T-helper 17 cell (primary cell): ENCODE data around the gene RASL12. TPM values are rescaled to one million over a fixed set of nuclear protein-coding genes. Genes with fewer than 3 reads are reported as not detected.
"Not testable (repeated sequence)": the region's sequence is repeated elsewhere in the genome, so short reads cannot be mapped to it uniquely, and the experiment has no call there.

Experiments used
- ATAC-seq: fragments of 150-1000 bp; cut with Tn5 transposase; 2 replicates; pipeline ENCODE4 v1.10.0; 2021; ENCODE audit warnings: mild to moderate bottlenecking, moderate library complexity
- DNase-seq, 3 donors: peaks; one replicate each; pipeline versions ENCODE4 v3.0.0 to v3.0.0-alpha.2; 2020 to 2021
- H3K9me3 ChIP-seq: one replicate; pipeline ENCODE4 v1.7.0; 2013; ENCODE audit warnings: low read length, mild to moderate bottlenecking; ENCODE audit not compliant: control insufficient read depth, poor library complexity, severe bottlenecking
- H3K27ac Mint-ChIP-seq: one replicate; pipeline ENCODE4 v1.8.0; 2022; ENCODE audit warnings: mild to moderate bottlenecking, moderate library complexity, mixed read lengths
- H3K27me3 Mint-ChIP-seq: one replicate; pipeline ENCODE4 v1.8.0; 2022; ENCODE audit warnings: mixed read lengths
- H3K36me3 Mint-ChIP-seq: one replicate; pipeline ENCODE4 v1.8.0; 2022; ENCODE audit warnings: low read depth, mixed read lengths
- H3K4me1 Mint-ChIP-seq: one replicate; pipeline ENCODE4 v1.8.0; 2022; ENCODE audit warnings: mild to moderate bottlenecking, mixed read lengths
- H3K4me3 Mint-ChIP-seq: one replicate; pipeline ENCODE4 v1.8.0; 2022; ENCODE audit warnings: mild to moderate bottlenecking, moderate library complexity, mixed read lengths
- total RNA-seq, 4 donors: library from RNA in 2 of 4; stranded (reverse) in 2 of 4; gene quantifications; one replicate each; pipeline ENCODE4 v1.2.3 and lab custom pipeline; 2022 to 2026

Gene RASL12
- total RNA-seq, 2 donors from 2014 or later = not detected

DNA sequence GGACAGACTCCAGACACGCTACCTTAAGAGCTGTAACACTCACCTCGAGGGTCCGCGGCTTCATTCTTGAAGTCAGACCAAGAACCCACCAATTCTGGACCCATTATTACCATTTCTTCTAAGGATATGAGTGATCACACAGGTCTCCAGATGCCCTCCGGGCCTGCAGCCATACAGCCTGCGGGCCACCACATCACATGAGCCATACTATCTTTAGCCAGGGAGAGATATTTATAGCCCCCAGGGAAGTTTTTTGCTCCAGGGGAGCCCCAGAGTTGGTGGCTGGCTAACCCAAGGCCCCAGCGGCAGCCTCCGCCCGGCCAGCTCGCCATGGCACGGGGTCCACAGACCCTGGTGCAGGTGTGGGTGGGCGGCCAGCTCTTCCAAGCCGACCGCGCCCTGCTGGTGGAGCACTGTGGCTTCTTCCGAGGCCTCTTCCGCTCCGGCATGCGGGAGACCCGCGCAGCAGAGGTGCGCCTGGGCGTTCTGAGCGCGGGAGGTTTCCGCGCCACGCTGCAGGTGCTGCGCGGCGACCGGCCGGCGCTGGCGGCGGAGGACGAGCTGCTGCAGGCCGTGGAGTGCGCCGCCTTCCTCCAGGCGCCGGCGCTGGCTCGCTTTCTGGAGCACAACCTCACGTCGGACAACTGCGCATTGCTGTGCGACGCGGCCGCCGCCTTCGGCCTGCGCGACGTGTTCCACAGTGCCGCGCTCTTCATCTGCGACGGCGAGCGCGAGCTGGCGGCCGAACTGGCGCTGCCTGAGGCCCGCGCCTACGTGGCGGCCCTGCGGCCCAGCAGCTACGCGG, 8.9 kb upstream of the RASL12 start, which contains the start of gene KBTBD13:
Gene KBTBD13, plus strand, starts transcription at position 261 of the 805 bp plus-strand sequence. Its CDS starts 70 bp downstream, at position 331.
- H3K27me3 Mint-ChIP-seq = peaks cover 29% of the 10 kb centered on the region
- H3K4me1 Mint-ChIP-seq = peaks cover 2% of the 10 kb centered on the region
- no peak within 1 kb of the TSS for H3K27ac Mint-ChIP-seq
- no peak for ATAC-seq
- peaks cover 2% of the 10 kb centered on the region for H3K36me3 Mint-ChIP-seq
- no peaks in the 10 kb centered on the region for H3K9me3 ChIP-seq
- DNase-seq = no peak
- no peak within 1 kb of the TSS for H3K4me3 Mint-ChIP-seq

DNA sequence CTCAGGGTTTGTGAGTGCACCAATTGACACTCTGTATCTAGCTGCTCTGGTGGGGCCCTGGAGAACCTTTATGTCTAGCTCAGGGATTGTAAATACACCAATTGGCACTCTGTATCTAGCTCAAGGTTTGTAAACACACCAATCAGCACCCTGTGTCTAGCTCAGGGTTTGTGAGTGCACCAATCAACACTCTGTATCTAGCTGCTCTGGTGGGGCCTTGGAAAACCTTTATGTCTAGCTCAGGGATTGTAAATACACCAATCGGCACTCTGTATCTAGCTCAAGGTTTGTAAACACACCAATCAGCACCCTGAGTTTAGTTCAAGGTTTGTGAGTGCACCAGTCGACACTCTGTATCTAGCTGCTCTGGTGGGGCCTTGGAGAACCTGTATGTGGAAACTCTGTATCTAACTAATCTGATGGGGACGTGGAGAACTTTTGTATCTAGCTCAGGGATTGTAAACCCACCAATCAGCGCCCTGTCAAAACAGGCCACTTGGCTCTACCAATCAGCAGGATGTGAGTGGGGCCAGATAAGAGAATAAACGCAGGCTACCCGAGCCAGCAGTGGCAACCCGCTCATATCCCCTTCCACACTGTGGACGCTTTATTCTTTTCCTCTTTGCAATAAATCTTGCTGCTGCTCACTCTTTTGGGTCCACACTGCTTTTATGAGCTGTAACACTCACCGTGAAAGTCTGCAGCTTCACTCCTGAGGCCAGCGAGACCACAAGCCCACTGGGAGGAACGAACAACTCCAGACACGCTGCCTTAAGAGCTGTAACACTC, 8.0 kb upstream of the RASL12 start:
- not testable (repeated sequence) for H3K4me3 Mint-ChIP-seq, DNase-seq

GRCh38 chr15:65074946-65075345, 7.2 kb upstream of the RASL12 start:
- H3K27me3 Mint-ChIP-seq = peaks cover 26% of the 10 kb centered on the region
- not testable (repeated sequence) for H3K36me3 Mint-ChIP-seq, H3K4me1 Mint-ChIP-seq, H3K27ac Mint-ChIP-seq, ATAC-seq, H3K4me3 Mint-ChIP-seq, DNase-seq, H3K9me3 ChIP-seq

More for the DNA sequence above, 8.0 kb upstream of the RASL12 start:
- H3K36me3 Mint-ChIP-seq, H3K4me1 Mint-ChIP-seq, ATAC-seq, H3K27ac Mint-ChIP-seq, H3K9me3 ChIP-seq: not testable (repeated sequence)
- peaks cover 26% of the 10 kb centered on the region for H3K27me3 Mint-ChIP-seq

- DNase-seq = no peak
- peaks cover 16% of the 10 kb centered on the region for H3K27me3 Mint-ChIP-seq
- H3K4me1 Mint-ChIP-seq = peaks cover 3% of the 10 kb centered on the region
- H3K36me3 Mint-ChIP-seq = no peaks in the 10 kb centered on the region
- no peaks in the 10 kb centered on the region for H3K9me3 ChIP-seq
- no peak overlapping the region for H3K4me3 Mint-ChIP-seq
- H3K27ac Mint-ChIP-seq = no peak overlapping the region
- no peak for ATAC-seq
Observed at GRCh38 chr15:65072617-65073016, 4.8 kb upstream of the RASL12 start.

DNA sequence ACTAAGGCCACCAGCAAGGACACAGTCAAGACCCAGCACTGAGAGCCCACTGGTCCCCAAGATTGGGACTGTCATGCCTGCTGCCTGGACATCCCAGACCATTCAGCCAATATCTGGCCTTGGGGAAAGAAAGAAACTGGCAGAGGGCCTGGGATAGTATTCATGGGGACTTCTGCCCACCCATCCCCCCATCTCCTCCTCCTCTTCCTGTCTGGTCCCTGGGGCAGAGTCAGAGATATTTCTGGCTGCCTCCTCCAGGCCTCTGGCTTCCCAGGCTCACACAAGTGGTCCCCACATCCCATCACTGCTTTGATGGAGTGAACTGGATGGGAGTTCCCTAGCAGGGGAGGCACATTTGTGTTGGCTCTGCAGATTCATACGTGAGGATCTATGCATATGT, 4.2 kb upstream of the RASL12 start:
- Mint-ChIP-seq H3K4me1 (peaks cover 7% of the 10 kb centered on the region), H3K36me3 (peaks cover 2% of the 10 kb centered on the region), H3K4me3 (no peak overlapping the region), H3K27ac (no peak overlapping the region), H3K27me3 (peaks cover 20% of the 10 kb centered on the region)
- DNase-seq = no peak
- no peak for ATAC-seq
- no peaks in the 10 kb centered on the region for H3K9me3 ChIP-seq

GRCh38 chr15:65071381-65071811, 3.6 kb upstream of the RASL12 start:
- Mint-ChIP-seq H3K36me3 (peaks cover 2% of the 10 kb centered on the region), H3K4me3 (no peak overlapping the region)
- no peak for ATAC-seq

DNA sequence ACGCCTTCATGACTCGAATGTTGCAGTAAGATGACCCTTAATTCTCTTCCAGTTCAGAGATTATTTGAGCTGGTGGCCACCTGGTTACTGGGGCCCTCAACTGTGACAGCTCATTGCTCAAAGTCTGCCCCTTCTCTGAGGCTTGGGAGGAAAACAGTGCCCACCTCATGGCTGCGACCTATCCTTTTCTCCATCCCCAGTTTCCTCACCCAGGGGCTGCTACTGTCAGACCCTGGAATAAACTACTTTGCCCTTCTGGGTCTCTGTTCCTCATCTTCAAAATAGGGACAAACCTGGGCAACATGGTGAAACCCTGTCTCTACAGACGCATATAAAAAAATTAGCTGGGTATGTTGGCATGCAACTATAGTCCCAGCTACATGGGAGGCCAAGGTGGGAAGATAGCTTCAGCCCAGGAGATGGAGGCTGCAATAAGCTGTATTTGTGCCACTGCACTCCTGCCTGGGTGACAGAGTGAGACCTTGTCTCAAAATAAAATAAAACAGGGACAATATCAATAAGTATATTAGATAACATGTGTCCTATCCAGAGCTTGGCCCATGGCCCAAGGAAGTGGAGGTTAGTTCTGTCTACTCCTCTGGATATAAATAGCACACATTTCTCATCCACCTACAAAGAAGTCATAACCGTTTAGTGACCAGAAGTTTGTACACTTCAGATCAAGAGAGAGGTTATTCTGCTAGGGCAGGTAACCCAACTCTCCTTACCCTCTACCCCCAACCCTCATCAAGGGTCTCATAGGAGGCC, 2.2 kb upstream of the RASL12 start:
- Mint-ChIP-seq H3K27me3 (peaks cover 31% of the 10 kb centered on the region), H3K36me3 (peaks cover 5% of the 10 kb centered on the region), H3K4me3 (no peak overlapping the region), H3K27ac (no peak overlapping the region), H3K4me1 (peaks cover 9% of the 10 kb centered on the region)
- no peaks in the 10 kb centered on the region for H3K9me3 ChIP-seq
- DNase-seq (no peak), ATAC-seq (no peak)

More at GRCh38 chr15:65071381-65071811, 3.6 kb upstream of the RASL12 start:
- H3K27ac Mint-ChIP-seq = no peak overlapping the region
- H3K27me3 Mint-ChIP-seq = peaks cover 24% of the 10 kb centered on the region
- H3K9me3 ChIP-seq = no peaks in the 10 kb centered on the region
- DNase-seq = no peak
- H3K4me1 Mint-ChIP-seq = peaks cover 7% of the 10 kb centered on the region

DNA sequence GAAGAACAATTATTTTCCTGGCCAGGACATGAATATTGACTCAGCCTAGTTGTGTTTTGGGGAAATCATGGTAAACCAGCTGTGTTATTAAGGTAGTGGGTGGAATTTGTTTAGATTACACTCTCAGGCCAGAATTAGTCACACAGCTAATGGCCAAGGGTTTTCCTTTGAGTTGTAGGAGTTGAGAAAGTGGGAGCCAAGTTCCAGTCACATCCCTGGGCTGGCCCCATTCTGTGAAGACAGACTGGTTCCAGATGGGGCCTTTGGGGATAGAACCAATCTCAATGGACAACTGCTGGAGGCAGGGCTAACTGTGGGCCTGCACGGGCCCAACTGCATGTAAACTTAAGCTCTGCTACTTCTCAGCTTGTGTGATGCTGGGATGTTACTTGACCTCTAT, 1.4 kb upstream of the RASL12 start:
- DNase-seq = no peak
- no peak overlapping the region for H3K27ac Mint-ChIP-seq

GRCh38 chr15:65068403-65068788, 605 bp upstream of the RASL12 start:
- Mint-ChIP-seq H3K27me3 (peaks cover 37% of the 10 kb centered on the region), H3K4me3 (no peak overlapping the region), H3K4me1 (peaks cover 9% of the 10 kb centered on the region), H3K36me3 (peaks cover 5% of the 10 kb centered on the region), H3K27ac (no peak overlapping the region)
- DNase-seq = no peak
- ATAC-seq = no peak
- H3K9me3 ChIP-seq = no peaks in the 10 kb centered on the region

More for the DNA sequence above, 1.4 kb upstream of the RASL12 start:
- no peak for ATAC-seq
- Mint-ChIP-seq H3K36me3 (peaks cover 5% of the 10 kb centered on the region), H3K4me3 (no peak overlapping the region), H3K4me1 (peaks cover 9% of the 10 kb centered on the region), H3K27me3 (peaks cover 32% of the 10 kb centered on the region)
- no peaks in the 10 kb centered on the region for H3K9me3 ChIP-seq

DNA sequence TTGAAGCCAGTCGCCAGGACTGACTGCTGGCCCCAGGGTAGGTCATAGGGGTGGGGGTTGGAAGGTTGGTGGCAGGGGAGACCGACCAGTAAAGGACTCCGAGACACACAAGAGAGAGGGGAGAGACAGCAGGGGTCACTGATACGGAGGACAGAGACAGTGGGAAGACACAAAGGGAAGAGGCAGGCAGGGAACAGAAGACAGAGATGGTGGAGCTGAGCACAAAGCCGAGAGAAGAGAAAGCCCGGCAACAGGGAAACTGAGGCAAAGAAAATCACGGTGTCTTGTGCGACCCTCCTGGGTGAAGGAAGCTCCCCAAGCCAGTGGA, 510 bp downstream of the RASL12 start:
- ATAC-seq (no peak), DNase-seq (no peak)
- Mint-ChIP-seq H3K27me3 (peaks cover 48% of the 10 kb centered on the region), H3K36me3 (peaks cover 8% of the 10 kb centered on the region), H3K4me3 (peak overlapping the region; percentile 60), H3K4me1 (peaks cover 9% of the 10 kb centered on the region), H3K27ac (no peak overlapping the region)
- H3K9me3 ChIP-seq = no peaks in the 10 kb centered on the region

DNA sequence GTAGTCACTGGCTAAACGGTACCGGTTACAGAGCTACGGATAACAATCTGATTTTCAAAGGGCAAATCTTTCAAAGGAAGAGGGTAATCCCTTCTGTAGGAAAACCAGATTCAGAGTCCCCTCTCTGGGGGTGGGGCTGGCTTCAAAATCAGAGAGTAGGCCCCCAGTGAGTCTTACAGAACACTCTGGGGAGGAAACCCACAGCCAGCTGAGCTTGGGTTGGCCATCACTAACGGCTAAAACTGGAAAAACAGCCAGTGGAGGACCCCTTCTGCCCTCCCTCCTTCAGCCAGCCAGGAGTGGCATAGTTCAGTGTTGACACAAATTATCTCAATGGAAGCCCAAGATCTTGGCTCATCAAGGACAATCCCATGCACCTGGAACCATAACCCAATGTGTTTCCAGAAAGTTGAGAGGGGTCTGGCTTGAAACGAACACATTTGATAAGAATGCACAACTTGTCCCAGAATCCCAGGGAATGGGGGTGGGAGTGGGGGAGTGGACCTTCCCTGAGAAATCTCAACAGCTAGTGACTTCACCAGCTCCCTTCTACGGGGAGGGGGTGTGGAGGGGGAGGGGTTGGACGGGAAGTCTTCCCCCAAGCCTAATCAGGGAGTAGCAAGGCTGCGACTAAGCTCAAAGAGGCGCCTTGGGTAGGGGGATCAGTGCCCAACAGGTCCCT, 1.0 kb downstream of the RASL12 start:
- peaks cover 51% of the 10 kb centered on the region for H3K27me3 Mint-ChIP-seq
- H3K4me3 Mint-ChIP-seq = peak overlapping the region; percentile 60
- ATAC-seq (no peak), DNase-seq (no peak)
- H3K27ac Mint-ChIP-seq = no peak overlapping the region
- H3K4me1 Mint-ChIP-seq = peaks cover 9% of the 10 kb centered on the region
- no peaks in the 10 kb centered on the region for H3K9me3 ChIP-seq
- H3K36me3 Mint-ChIP-seq = peaks cover 8% of the 10 kb centered on the region

- peaks cover 8% of the 10 kb centered on the region for H3K36me3 Mint-ChIP-seq
- DNase-seq = no peak
- H3K4me3 Mint-ChIP-seq = no peak overlapping the region
- H3K9me3 ChIP-seq = no peaks in the 10 kb centered on the region
- no peak overlapping the region for H3K27ac Mint-ChIP-seq
- peaks cover 52% of the 10 kb centered on the region for H3K27me3 Mint-ChIP-seq
- ATAC-seq = no peak
- peaks cover 9% of the 10 kb centered on the region for H3K4me1 Mint-ChIP-seq
Observed at GRCh38 chr15:65066001-65066634, 1.7 kb downstream of the RASL12 start.
